GM19240 (cell line): Measurements from ENCODE around the gene NXF3.
"Not testable (repeated sequence)": the region's sequence is repeated elsewhere in the genome, so short reads cannot be mapped to it uniquely, and the experiment has no call there.

Experiments
- DNase-seq: peaks from one replicate; pipeline ENCODE4 v3.0.0; 2011; ENCODE audit warnings: low spot score; ENCODE audit not compliant: insufficient read length

The NXF3 gene, protein sequence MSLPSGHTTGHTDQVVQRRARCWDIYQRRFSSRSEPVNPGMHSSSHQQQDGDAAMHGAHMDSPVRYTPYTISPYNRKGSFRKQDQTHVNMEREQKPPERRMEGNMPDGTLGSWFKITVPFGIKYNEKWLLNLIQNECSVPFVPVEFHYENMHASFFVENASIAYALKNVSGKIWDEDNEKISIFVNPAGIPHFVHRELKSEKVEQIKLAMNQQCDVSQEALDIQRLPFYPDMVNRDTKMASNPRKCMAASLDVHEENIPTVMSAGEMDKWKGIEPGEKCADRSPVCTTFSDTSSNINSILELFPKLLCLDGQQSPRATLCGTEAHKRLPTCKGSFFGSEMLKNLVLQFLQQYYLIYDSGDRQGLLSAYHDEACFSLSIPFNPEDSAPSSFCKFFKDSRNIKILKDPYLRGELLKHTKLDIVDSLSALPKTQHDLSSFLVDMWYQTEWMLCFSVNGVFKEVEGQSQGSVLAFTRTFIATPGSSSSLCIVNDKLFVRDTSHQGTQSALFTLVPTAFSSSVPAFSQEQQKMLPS

DNA sequence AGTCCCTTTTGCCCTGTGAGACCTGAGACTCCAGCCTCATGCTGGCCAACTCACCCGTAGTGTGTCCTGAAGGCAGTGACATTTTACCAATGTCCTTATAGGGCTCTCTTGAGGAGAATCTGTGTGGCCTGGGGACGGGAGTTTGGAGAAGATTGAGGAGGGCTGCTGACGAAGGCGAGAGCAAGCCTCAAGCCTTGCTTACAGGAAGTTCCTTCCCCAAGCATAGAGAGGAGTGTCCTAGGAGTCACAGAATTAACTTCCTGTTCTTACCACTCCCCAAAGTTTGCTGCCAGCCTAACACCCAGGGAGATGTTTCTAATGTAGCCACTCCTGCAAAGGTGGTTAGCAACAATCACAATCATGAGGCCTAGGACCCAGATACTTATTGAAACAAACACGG lies at the start of gene NXF3:
TSS of gene NXF3 (minus strand) at position 202 of the 400 bp plus-strand sequence. CDS start at position 82, 120 bp downstream.
- DNase-seq = no peak

DNA sequence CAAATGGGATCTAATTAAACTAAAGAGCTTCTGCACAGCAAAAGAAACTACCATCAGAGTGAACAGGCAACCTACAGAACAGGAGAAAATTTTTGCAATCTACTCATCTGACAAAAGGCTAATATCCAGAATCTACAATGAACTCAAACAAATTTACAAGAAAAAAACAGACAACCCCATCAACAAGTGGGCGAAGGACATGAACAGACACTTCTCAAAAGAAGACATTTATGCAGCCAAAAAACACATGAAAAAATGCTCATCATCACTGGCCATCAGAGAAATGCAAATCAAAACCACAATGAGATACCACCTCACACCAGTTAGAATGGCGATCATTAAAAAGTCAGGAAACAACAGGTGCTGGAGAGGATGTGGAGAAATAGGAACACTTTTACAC lies 43.6 kb upstream of the NXF3 start:
- not testable (repeated sequence) for DNase-seq

DNA sequence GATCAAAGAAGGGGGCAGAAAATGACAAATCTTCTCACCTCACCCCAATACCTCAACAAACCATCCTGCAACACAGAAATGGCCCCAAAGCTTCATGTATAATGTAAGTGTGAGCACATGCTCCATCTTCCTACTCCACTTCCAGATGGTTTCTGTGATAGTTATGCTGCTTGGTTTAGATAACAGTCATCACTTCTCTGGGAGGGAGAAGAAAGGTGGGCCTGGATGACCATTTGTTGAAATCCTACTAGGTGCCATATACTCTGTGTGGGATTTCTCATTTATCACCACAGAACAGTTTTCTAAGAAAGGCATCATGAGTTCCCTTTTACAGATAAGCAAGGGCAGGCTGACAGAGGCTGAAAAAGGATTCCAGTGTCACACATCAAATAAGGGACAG lies 31.3 kb upstream of the NXF3 start:
- DNase-seq = no peak

DNA sequence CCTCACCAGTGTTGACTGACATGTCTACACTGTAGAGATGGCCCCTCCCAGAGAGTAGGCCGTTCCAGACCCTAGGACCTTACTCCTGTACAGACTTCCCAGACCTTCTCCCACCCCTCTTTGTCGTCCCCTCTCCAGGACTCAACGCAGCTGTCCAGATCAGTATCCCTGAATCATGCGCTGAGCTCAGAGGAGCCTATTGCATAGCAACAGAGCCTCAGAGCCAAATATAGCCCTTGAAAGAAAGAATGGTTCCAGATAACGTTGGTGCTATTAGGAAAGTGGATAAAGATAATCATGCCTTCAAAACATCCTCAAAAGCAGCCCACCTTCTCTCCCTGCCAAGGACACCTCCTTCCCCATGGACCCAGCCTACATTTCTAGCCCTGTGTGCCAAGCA lies 27.8 kb upstream of the NXF3 start:
- DNase-seq = no peak

DNA sequence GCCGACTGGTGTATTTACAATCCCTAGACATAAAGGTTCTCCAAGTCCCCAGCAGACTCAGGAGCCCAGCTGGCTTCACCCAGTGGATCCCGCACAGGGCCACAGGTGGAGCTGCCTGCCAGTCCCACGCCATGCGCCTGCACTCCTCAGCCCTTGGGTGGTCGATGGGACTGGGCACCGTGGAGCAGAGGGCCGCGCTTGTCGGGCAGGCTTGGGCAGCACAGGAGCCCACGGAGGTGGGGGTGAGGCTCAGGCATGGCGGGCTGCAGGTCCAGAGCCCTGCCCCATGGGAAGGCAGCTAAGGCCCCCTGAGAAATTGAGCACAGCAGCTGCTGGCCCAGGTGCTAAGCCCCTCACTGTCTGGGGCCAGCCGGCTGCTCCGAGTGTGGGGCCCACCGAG lies 24.0 kb upstream of the NXF3 start:
- not testable (repeated sequence) for DNase-seq

DNA sequence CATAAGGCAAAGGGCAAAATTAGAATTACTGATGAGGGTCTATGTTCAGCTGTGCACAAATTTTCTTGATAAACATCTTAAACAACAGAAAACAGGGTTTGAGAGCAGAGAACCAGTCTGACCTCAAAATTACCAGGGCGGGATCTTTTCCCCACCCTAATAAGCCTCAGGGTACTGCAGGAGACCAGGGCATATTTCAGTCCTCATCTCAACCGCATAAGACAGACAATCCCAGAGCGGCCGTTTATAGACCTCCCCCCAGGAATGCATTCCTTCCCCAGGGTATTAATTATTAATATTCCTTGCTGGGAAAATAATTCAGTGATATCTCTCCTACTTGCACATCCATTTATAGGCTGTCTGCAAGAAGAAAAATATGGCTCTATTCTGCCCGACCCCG lies 16.6 kb upstream of the NXF3 start:
- DNase-seq = not testable (repeated sequence)

DNA sequence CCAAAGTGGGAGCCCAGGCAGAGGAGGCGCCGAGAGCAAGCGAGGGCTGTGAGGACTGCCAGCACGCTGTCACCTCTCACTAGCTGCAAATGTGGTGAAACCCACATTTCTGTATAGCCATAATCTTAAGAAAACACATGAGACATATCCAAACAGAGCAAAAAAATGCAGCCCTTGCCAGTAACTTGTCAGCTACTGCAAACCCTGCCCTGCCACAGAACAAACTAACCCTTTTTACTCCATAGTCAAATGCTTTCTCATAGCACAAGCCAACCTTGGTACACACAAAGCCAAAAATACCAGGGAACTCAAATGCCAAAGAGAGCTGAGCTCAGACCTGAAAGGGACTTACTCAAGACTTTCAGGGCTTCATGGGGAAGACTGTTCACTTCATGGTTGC lies 14.9 kb upstream of the NXF3 start:
- DNase-seq = no peak

DNA sequence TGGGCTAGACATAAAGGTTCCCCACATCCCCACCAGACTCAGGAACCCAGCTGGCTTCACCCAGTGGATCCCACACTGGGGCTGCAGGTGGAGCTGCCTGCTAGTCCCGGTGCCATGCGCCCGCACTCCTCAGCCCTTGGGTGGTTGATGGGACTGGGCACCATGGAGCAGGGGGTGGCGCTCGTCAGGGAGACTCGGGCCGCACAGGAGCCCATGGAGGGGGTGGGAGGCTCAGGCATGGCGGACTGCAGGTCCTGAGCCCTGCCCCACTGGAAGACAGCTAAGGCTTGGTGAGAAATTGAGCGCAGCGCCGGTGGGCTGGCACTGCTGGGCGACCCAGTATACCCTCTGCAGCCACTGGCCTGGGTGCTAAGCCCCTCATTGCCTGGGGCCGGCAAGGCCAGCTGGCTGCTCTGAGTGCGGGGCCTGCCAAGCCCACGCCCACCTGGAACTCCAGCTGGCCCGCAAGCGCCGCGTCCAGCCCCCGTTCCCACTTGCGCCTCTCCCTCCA lies 14.3 kb upstream of the NXF3 start:
- DNase-seq = not testable (repeated sequence)

DNA sequence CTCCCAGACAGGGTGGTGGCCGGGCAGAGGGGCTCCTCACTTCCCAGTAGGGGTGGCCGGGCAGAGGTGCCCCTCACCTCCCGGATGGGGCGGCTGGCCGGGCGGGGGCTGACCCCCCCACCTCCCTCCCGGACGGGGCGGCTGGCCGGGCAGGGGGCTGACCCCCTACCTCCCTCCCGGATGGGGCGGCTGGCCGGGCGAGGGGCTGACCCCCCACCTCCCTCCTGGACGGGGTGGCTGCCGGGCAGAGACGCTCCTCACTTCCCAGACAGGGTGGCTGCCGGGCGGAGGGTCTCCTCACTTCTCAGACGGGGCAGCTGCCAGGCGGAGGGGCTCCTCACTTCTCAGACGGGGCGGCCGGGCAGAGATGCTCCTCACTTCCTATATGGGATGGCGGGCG lies 11.4 kb upstream of the NXF3 start:
- DNase-seq = not testable (repeated sequence)

DNA sequence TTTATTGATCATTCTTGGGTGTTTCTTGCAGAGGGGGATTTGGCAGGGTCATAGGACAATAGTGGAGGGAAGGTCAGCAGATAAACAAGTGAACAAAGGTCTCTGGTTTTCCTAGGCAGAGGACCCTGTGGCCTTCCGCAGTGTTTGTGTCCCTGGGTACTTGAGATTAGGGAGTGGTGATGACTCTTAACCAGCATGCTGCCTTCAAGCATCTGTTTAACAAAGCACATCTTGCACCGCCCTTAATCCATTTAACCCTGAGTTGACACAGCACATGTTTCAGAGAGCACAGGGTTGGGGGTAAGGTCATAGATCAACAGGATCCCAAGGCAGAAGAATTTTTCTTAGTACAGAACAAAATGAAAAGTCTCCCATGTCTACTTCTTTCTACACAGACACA lies 10.9 kb upstream of the NXF3 start:
- DNase-seq = not testable (repeated sequence)

DNA sequence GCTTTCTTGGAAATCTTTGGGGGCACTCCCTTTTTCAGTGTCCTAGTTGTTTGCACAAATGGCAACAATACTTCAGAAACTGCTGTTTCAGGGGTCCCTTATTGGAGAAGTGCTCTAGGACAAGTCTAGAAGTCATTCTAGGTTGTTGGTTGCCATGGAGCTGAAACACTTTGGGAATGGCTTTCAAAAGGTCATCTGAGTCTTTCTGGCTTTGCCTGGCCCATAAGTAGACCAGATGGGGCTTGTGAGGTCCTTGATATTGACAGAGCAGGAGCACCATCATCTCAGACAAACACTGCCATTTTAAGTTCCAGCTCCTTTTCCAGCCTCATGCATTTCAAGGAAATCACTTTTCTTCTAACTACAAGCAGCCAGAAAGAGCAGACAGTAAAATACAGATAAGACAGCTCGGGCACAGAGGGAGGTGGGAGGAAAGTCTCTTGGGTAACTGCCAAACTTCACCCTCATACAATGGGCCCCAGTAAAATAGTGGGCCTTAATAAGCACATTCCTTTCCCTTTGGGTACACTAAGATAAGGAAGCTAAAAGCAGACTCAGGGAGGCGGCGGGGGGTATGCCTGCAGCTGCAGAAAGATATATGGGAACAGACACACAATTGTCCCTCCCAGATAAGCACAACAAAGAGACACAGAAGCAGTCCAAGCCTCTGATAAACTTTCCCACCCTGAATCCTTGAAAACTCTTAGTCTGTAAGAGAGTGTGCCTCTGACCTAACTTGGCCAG lies 8.5 kb upstream of the NXF3 start:
- DNase-seq = no peak

DNA sequence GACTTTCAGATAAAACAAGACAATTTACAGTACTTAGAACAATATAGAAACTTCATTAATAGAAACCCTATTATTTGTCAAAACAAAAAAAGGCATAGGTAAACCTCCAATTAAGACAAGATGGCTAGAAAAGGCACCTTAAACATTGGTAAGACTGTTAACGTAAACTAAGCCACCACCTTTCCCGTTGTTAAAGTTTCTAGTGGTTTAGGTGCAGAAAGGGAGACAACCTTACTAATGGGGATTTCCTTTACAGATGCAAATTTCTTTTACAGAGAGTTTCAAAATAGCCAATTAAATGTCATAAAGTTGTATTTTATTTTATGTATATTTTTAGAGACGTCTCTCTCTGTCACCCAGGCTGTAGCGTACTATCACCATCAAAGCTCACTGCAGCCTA lies 7.5 kb upstream of the NXF3 start:
- DNase-seq = no peak

DNA sequence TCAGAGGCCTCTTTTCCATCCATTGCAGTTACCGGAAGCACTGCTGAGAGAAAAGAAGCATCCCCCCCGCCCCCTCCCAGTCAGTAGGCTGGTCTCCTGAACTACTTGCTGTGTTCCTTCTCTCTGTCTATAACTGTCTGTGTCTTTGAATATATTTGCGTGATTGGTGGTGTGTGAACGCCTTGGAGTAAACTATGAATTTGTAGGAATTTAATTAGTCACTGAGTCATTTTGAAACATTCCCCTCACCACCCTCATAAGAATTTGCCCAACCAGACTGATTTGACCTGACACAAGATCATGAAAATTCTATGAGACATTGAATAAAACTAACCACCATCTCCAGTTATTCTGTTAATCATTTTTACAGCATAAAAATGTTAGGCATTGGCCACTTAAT lies 6.7 kb upstream of the NXF3 start:
- DNase-seq = no peak

DNA sequence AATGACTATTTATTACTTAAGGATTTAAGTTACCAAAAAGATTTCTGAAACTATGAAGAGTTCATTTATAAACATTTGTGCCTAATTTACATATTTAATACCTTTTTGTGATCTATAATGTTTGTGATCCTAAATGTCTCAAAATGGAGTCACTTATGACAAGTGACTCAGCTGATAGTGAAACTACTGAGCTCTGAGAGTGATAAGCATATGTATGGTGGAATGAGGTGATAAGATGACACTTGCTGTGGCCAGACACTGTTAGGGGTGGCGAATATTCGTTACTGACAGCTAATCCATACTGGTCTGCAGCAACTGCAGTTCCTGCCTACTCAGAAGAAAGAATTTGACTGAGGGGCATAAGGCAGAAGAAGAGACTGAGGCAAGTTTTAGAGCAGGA lies 5.5 kb upstream of the NXF3 start:
- no peak for DNase-seq

DNA sequence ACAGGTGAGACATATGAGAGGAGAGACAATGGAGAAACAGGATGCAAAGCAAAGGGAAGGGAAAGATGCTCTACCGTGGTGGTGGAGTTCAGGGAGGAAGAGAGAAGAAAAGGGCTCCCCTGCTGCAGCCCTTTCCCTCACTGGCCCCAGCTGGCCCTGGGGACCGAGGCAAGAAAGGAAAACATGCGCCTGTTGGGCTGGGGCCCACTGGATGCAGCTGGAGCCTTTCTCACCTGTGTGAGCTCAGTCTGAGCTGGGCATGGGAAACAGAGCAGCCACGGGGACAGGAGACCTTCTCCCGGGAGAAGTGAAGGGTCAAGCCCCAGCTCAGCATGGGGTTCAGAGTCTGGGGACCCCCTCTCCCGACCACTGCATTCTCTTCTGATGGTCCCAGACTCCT lies 11.9 kb downstream of the NXF3 start:
- no peak for DNase-seq

DNA sequence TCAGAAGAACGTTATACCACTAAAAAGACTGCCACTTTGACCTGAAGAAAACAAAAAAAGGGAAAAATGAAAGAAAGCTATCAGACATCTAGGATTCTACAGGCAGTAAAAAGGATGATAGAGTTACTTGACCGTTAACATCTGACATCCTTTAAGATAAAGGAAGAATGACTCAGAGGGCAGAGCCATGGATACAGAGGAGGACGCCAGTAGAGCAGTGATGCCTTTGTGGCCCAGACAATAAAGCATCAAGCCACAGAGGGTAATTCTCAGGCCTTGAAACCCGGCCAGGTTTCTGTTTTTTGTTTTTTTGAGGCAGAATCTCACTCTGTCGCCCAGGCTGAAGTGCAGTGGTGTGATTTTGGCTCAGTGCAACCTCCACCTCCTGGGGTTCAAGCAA lies 19.5 kb downstream of the NXF3 start:
- no peak for DNase-seq

DNA sequence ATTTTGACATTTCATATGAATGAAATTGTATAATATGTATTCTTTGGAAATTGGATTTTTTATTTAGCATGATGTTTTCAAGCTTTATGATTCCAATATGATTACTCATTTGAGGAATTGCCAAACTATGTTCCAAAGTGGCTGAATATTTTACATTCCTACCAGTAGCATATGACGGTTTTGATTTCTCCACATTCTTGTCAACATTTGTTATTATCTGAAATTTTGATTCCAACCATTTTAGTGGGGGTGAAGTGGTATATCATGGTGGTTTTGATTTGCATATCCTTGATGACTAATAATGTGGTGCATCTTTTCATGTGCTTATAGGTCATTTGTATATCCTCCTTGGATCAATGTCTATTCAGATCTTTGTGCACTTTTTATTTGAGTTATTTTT lies 26.3 kb downstream of the NXF3 start:
- no peak for DNase-seq

DNA sequence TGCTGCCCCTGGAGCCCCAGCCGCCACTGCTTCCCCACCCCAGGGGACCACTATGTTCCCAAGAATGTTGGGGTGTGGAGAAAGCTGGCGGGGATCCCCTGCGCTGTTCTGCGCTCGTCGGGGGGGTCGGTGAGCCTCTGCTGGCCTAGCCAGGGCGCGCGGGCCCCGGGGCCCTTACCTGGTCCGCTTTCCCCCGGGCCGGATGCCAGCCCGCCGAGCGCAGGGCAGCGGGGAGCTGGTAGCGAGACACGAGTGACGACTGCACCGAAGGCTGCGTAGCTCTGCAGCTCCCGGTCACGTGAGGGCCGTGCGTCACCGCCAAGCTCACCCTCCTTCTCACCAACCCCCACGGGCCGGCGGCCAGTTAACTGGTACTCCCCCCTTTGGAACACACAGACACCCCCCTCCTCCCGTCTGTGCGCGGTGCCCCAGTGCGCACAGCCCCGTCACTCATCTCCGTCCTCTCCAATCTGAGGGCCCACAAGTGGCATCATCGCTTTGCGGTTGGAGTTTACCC lies 29.0 kb downstream of the NXF3 start, which contains the start of gene BEX1:
TSS of gene BEX1 (minus strand) at position 254 of the 517 bp plus-strand sequence. CDS start 897 bp downstream, outside the sequence.
- no peak for DNase-seq

DNA sequence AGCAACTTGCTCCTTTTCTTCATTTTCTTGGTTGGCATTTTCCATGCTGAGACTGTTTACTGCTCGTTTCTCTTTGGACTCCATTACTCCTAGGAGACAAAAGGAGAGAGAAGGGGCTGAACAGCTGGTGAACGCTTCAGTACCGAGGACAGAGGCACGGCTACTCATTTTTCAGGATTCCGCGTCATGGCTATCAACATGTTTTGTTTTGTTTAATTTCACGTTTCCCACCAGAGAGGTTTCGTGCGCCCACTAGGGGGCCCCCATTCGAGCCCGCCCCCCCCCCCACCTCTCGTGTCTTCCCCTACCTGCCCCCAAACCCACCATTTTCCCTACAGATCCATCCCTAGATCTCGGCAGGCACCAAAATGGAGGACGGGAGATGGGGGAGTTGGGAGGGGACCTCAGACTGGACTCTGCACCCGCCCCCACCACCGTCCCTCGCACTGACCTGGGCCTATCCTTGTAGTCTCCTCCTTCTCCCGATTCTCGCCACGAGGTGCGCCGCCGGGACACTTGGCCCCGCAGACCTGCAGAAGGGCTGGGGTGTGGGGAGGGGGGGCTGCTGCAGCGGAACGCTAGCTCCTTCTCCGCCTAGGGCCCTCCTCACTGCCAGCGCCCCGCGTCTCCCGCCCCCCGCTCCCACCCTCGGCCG lies 29.6 kb downstream of the NXF3 start:
- no peak for DNase-seq

DNA sequence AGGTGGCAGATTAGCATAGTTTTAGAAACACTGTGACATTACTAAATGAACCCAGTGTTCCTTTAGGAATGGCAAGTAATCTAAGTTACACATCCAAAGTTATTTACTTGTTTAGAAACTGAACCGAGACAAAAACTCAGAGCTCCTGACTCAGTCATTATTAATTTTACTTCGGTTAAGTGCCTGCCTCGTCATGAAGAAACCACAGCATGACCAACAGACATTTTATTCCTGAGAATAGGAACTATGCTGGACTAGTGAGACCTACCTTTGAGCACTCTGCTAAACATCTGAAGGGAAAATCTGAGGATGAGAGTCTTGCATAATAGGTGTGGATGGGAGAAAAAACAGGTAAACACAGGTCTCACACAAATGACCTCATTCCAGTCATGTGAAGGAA lies 31.5 kb downstream of the NXF3 start:
- no peak for DNase-seq

DNA sequence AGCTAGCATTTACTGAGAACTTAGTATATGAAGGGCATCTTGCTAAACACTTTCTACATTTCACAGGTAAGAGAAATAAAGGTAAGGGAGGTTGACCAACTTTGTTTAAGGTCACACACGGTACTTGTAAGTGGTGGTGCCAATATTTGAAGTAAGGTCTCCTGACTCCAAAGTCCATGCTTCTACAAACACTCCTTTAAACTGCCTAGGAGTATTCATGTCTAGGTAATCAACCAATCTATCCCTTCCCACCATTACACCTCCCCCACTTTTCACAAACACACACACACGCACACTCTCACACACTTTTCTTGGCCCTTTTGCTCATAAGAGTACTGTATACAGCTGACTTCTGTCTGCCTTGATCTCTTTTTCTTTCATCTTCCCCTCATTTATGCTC lies 36.0 kb downstream of the NXF3 start:
- no peak for DNase-seq
